SW 1271 (cell line): Measurements from ENCODE around the gene TRPM8.
"Not testable (repeated sequence)": the region's sequence is repeated elsewhere in the genome, so short reads cannot be mapped to it uniquely, and the experiment has no call there.

Experiments used
- DNase-seq, 2 experiments: peaks; one replicate each; lab custom pipeline; 2025; lab: John Stamatoyannopoulos, UW

Gene TRPM8

DNA sequence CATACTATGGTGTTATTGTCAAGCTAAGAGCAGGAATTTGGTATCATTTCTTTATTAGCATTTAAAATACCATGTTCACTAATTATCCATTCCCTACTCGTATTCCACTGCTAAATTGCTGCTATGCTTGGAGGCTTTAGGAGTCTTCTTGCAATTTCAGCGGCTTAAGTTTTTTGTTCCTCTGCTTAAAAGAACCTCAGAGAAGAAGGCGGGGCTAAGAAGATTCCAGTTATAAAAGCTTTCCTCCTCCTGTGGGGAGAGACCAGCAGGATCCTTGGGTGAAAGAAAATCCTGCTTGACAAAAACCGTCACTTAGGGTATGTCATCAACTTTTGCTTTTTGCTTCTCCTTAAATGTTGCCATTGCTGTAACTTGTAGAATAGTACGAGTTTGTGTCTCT is at the start of gene TRPM8:
TSS of gene TRPM8 (plus strand) at position 258 of the 400 bp plus-strand sequence. CDS start 9,165 bp downstream, outside the sequence.
- DNase-seq: no peak

DNA sequence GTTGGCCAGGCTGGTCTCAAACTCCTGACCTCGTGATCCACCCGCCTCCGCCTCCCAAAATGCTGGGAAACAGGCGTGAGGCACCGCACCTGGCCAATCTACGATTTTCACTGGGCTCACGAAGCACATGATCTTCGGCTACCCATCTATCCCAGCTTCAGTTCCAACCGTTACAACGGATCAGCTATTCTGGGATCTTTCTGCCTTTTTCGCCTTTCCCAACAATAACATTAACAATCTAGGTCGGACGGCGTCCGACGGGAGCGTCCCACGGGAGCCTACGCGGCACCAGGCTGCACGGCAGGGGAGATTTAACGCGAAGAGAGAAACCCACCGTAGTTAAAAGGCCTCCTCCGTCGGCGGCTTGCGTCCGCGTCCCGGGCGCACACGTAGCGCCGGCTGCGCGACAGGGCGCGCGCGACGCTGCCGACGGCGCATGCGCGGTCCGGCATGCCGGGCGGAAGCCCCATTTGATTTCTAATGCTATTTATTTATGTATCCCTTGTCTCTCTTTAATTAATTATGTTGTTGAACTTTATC is 49.1 kb upstream of the TRPM8 start, which contains the start of gene MSL3B:
TSS of gene MSL3B (minus strand) at position 394 of the 540 bp plus-strand sequence.
- DNase-seq: peak; percentile 13 to 53

DNA sequence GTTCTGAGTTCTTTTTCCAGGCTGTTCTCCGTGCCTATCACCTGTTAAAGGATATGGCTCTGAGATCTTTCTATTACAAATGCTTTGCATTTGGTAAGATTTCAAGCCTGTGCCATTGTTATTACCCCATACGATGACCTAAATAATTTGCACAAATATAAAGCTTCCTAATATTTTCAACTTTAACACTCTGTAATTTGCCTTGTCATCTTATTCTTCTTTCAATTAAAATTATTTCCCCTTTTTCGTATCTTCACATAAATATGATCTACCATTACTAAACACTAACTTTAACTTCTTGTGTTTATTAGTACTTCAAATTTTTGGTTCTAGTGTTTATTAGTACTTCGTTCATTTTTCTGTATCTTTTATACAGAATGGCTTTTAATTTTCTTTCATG is 45.7 kb upstream of the TRPM8 start:
- no peak for DNase-seq

DNA sequence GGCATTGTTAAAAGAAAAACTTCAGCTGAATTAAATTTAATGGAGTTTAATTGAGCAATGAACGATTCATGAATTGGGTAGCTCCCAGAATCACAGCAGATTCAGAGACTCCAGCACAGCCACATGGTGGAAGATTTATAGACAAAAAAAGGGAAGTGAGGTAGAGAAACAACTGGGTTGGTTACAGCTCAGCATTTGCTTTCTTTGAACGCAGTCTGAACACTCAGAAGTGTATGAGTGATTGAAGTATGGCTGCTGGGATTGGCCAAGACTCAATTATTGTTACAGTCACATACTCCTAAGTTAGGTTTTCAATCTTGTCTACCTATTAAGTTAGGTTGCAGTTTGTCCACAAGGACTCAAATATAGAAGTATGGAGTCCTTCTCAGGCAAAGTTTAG is 45.0 kb upstream of the TRPM8 start:
- DNase-seq: not testable (repeated sequence)

DNA sequence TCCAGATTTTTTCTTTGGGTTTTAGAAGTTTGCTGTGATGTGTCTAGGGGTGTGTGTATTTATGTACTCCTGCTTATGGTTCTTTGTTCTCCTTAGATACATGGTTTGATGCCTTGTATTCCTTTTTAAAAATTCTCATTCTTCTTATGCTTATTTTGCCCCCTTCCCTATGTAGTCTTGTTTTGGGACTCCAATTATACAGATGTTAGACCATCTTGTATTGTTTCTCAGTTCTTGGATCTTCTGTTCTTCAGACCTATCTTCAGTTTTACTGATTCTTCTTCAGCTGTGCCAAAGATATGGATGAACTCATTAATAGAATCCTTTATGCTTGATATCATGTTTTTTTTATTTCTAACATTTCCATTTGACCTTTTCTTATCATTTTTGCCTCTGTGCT is 34.8 kb upstream of the TRPM8 start:
- DNase-seq: no peak

DNA sequence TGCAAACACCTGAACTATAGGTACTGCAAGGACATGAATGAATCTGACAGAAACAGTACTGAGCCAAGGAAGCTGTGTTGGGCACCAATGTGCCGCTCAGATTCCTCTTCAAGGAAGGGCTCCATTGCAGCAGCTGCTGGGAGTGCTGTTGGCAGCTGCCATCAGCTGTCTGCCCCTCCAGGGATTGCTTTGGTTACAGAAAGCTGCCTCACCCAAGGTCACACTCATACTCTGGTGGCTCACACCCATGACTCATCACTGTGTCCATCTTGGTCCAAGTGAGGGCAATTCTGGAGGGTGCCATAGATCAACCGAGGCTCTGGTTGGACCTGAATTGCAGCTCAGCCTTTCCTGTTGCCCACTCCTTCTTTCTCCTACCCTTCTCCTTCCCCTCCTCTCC is 24.4 kb upstream of the TRPM8 start:
- DNase-seq: no peak

DNA sequence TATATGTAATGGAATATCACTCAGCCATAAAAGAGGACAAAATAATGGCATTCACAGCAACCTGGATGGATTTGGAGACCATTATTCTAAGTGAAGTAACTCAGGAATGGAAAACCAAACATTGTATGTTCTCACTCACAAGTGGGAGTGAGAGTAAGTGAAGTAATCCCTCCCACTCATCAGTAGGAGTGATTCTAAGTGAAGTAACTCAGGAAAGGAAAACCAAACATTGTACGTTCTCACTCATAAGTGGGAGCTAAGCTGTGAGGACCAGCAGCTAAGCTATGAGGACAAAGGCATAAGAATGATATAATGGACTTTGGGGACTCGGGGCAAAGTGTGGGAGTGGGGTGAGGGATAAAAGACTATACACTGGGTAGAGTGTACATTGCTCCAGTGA is 20.9 kb upstream of the TRPM8 start:
- not testable (repeated sequence) for DNase-seq

DNA sequence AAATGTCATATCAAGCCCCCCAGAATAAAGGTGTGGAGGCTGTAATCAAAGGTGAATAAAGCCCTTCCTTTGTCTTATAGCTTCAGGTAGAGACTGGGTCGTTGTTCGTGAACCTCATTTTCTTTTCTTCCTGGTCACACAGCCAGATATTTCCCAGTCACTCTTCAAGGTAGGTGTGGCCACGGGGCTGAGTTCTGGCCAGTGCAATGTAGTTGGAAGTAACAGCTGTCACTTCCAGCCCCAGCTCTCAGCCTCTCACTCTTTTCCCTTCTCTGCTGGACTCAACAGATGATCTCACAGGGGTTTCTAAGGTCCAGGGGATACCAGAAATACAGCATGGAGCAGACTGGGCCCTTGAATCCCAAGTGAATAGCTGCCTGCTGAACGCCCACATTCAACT is 15.8 kb upstream of the TRPM8 start:
- DNase-seq: no peak

DNA sequence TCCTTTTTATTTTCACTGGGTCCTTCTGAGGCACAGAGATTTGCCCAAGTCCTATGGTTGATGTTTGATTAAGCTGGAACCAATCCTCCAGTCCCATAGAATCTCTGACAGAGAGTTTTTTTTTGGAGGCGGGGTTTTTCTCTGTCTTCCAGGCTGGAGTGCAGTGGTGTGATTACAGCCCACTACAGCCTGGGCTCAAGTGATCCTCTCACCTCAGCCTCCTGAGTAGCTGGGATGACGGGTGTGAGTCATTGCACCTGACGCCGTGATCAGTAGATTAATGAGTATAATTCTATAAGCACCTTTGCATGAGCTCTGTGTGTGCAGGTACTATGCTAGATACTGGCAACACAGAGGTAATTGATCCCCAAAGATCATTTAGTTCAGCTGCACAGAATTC is 15.3 kb upstream of the TRPM8 start:
- no peak for DNase-seq

DNA sequence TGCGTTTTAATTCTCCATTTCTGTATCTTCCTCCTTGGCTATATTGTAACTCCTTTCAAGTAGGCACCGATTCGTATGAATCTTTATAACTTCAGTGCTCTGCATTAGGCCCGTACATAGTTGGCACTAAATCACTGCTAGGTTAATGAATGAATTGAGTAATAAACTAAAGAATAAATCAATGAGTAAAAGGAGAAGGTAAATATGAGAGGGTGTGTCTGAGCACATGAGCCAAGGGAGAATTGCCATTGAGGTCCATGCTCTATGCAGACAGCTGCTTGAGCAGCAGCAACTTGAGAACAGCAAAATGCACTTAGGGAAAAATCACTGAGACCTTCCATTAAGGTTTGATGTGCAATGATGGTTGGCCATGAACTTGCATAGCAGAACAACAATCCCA is 11.2 kb upstream of the TRPM8 start:
- DNase-seq: no peak

DNA sequence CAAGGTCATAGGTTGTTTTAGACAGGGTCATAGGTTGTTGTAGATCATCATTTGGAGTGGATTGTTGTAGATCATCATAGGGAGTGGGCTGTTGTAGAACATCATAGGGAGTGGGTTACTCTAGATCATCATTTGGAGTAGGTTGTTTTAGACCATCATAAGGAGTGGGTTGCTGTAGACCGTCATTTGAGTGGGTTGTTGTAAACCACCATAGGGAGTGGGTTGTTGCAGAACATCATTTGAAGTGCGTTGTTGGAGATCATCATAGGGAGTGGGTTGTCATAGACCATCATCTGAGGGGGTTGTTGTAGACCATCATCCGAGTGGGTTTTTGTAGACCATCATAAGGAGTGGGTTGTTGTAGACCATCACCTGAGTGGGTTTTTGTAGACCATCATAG is 9.5 kb upstream of the TRPM8 start:
- DNase-seq: no peak

DNA sequence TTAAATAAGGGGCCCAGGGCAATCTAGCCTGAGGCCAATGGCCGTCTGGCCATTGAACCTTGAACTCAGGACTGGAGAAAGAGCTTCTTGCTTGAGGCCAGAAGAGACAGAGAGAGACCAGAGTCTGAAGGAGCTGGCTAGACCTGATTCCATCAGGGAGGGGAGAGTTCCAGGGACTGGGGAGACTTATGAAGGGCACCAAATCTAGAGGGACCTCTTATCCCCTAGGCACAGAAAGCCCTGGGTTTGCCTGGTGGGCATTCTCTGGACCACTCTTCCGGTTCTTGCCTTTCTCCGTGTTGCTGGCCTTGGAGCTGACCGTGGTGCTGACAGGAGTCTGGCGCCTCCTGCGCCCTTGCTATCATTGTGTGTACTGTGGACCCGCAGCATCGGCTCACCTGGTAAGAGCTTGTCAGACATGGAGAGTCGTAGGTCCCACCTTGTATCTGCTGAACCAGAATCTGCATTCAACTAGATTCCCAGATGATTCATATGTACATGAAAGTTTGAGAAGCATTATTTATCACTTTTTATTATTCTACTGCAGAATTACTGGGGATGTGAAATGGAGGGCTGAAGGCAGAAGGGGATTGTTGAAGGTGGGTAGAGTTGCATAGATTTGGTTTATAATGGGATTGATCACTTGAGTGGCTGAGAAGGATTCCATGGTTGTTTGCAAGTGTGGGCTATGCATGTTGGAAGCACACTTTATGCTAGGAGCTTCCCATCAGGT is 4.3 kb upstream of the TRPM8 start:
- DNase-seq: no peak

DNA sequence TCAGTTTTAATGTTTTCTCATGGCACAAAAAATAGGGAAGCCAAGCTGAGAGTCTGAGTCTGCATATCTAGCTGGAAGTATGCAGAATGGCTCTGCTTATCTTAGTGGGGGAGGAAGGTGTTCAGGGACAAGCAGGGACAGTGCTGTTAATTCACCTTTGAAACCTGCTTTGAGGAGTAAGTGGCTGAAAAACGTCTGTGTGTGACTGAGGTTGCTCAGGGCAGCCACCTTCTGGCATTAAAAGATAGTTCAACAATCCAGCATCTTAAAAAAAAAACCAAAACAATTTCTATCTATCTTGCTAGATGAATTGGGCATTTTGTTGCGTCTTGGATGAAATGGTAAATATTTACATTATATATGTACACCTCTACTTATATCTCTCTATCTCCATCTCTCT is 2.0 kb upstream of the TRPM8 start:
- peak in 1 of 2 experiments; percentile 38 for DNase-seq

DNA sequence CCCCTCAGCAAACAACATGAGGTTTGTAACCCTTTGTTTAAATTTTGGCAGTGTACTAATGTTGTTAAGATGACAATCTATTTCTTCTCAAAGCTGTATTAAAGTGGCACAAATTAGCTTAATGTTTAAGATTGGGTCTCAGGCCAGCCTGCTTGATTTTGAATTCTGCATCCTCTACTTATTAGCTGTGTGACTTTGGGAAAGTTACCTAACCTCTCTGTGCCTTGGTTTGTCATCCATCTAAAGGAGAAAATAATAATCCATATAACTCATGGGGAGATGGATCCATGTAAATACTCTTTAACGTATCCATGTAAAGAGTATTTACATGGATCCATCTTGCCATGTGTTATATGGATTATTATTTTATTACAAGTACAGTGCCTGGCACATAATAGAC is 2.1 kb downstream of the TRPM8 start:
- no peak for DNase-seq

DNA sequence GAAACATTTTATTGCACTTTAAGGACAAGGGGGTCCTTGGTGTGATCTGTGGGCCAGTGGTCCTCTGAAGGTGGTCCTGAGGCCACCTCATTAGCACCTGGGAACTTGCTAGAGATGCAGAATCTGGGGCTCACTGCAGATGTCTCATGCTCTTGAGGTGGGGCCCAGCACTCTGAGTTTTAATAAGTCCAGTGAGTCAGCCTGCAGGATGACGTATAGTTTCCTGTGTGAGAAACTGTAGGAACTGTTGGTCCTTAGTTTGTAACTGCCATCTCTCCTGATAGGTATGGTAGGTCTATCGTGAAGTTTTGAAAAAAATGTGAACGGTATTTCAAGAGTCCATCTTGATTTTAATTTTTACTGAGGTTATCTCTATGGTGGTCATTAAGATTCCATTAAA is 2.8 kb downstream of the TRPM8 start:
- DNase-seq: peak; percentile 39 to 74

DNA sequence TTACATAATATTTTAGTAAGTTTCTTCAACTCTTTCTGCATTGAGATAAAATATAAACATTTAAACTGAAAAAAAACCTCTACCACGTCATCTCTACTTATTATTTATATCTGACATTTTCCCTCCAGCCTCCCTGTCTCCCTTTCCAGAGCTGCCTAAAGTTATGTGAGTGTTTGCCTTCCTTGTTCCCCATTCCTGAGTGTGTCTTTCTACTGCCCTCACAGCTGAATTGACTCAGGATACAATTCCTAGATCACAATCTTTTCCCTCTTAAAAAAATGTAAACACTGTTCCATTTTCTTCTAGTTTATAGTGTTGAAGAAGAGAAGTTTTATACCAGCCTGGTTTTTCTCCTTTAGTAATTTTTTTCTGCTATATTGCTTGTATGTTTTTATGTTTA is 5.3 kb downstream of the TRPM8 start:
- no peak for DNase-seq

DNA sequence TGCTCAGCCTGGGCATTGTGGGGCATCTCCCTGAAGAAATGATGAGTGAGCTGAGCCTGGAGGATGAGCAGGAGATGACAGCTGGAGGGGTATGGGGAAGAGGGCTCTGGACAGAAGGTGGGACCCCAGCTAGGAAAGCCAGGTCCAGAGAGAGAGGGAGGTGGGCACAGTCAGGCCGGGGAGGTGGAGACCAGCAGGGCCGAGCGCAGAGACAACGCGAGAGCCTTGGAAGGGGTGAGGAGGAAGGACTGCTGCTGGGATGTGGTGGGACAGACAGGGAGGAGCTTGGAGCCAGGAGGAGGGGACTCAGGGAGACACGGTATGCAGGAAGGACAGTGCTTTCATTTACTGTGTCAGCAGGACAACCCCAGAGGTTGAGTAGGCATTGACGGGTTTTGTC is 8.2 kb downstream of the TRPM8 start:
- DNase-seq: no peak

DNA sequence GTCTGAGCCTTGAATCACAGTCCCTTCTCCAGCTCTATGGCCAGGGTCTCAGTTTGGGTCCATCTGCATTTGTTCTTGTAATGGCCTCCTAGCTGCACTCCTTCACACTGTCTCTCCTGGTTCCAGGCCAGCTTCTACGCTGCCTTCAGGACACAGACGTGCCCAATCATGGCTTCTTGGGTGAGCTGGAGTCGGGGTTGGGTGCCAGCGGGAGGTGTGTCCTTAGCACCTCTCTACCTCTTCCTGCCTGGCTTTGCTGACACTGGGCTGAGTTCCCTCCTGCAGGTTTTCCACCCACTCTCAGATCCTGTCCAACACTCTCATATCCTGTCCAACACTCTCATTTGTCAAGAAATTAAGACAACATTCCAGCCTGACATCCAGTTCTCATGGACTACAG is 9.6 kb downstream of the TRPM8 start:
- DNase-seq: no peak

DNA sequence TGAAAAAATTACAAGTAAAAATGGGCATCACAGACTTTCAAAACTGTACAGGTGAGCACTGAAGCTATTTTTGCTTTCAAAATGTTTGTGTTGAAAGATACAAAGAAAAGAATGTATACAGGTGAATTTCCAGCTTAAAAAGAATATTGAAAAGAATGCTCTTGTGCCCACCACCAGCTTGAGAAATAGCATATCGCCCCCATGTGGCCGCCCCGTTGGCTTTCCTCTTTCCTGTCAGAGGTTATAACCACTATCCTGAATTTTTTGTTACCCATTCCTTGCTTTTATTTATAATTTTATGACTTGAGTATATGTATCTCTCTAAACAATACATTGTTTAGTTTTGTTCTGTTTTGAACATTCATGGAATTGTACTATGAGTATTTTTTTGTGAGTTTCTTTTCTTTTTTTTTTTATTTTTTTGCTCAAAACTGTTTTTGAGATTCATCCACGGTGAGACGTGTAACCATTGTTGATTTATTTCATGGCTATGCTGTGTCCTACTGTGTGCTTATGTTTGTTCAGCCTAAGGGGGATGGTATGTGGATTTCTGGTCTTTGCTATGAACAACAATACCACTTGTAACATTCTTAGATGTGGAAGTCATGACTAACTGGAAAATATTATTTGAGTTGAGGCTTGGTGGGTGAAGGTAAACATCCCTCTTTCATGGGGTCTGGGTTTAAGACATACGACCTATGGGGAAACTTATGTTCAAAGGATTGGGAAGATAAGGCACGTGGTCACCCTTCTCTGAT is 11.6 kb downstream of the TRPM8 start:
- peak in 1 of 2 experiments; percentile 48 for DNase-seq

DNA sequence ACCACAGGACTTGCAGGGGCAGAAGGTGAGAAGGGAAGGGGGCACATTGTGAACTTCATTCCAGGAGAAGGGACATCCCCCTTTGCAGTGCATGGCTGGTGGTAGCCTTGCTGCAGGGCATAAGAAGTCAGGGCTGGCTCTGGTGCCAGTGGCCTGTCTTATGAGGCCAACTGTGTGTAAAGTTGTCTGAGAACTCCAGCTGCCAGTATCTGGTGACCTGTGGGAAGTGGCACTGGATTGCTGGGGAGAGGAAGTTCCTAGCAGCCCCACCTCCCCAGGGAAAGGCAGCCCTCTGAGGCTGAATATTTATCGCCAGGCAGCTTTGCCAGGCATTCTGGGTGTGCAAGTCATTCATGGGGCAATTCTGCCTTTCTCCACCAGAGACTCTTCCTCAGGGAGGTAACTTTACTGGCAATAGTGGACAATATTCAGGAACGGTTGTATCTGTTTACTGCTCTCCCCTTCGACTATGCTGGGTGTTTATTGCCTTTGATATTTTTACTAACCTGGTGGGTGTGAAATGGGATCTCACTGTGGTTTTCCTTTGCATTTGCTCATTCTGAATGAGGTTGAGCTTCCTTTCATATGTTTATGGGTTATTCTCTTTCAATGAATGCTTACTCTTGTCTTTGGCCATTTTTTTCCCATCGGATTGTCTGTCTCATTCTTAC is 12.3 kb downstream of the TRPM8 start:
- DNase-seq: peak in 1 of 2 experiments; percentile 9

DNA sequence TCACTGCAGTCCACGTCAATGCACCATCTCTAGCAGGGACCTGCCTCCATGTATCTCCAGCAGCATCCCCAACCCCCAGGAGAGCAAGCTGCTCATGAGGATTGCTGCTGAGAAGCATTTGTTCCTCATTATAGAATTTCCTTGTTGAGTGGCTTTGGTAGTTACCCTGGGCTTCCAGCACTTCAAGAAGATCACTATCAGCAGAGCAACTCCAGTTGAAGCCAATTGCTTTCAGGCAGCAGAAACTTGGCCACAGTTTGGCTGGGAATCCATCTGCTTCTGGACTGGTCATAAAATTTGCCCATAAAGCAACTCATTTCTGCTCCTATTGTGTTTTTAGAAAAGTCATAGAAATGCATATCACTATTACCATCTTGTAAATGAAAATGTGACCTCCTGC is 17.4 kb downstream of the TRPM8 start:
- no peak for DNase-seq

DNA sequence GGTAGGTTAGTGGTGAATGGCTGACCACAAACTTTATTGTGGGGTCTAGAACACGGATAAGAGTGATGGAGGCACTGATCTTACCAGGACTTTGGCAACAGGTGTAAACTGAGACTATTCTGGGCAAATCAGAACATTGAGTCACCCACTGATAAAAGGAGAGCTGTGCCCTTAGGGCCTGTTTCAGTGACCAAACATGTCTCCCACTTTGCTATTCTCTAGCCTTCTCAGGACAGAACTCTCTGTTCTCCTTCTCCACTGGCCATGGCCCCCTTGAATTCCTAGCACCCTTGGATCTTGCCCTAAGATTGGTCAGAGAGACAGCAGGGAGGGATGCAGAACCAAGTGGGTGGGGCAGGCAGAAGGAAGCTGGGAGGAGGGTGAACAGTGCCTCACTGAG is 18.3 kb downstream of the TRPM8 start:
- DNase-seq: no peak

DNA sequence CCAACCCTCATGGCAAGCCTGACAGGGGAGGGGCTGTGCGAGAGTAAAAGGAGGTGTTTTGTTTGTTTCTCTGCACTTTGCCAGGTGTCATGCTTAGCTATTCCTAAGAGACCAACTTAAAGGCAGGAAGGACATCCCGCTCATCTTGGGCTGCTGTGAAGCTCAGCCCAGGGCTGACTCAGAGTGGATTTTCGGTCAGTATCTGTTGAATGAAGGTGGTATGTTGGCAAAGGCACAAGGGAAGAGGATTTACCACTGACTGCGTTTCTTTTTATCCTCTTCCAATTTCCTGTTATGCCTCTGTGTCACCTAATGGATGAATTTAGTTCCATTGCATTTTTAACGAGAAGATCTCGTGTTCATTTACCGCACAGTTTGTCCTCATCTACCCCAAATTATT is 18.9 kb downstream of the TRPM8 start:
- no peak for DNase-seq
